ENCODE measurements around the gene ZDHHC6. TPM values are rescaled to one million over a fixed set of nuclear protein-coding genes. Genes with fewer than 3 reads are reported as not detected.

The ZDHHC6 gene
- total and polyA plus RNA-seq, 3 donors from 2014 or later, result 26.3 to 29.1 (median 28.5) TPM

DNA sequence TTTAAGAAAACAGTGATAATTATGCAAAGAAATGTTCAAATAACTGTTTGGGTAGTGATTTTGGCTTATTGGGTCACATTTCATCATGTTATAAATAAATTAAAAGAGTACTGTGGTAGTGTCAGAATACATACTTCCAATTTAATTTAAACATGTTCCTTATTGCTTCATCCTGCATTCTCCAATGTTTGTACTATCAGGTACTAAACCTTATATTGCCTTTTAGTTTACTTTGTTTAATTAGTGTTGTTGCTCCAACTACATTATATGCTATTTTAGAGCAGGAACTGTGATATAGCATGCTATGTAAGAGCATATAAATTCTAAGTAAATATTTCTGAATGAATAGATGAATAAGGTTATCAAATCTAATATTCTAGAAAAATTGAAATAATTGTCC, 41.2 kb upstream of the ZDHHC6 start:
- intact Hi-C loops (cut with DNase I; ENCODE audit: low total_unique reads), result no loop called here
- Histone ChIP-seq H3K4me1 (no peaks in the 10 kb centered on the region), H3K27ac (no peak overlapping the region), H3K9me3 (no peaks in the 10 kb centered on the region), H3K4me3 (no peak overlapping the region), H3K36me3 (ENCODE audit: low read depth, missing control alignments) (no peaks in the 10 kb centered on the region), H3K27me3 (no peaks in the 10 kb centered on the region)
- no peak for DNase-seq
- no peak for TF ChIP-seq CTCF (IDR thresholded peaks at IDR 0.05)
- TF ChIP-seq POLR2A (IDR thresholded peaks at IDR 0.05), result no peak

DNA sequence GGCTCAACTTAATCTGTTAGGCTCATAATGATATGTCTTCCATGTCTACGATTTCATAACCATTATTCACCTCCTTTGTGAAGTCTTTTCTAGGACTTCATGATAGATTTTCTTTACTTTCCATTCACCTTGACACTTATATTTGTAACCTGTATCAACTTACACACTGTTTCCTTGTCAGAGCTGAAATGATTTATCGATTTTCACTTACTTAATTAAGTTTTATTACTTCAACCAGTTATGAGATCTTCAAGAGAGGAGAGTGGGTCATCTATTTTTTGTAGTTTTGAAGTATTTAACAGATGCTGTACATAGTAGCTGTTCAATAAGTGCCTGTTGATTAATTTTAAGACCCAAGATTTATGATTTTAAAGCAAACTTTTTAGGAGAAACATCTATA, 37.7 kb upstream of the ZDHHC6 start:
- Histone ChIP-seq H3K9me3 (no peaks in the 10 kb centered on the region), H3K36me3 (ENCODE audit: low read depth, missing control alignments) (no peaks in the 10 kb centered on the region), H3K27ac (no peak overlapping the region), H3K4me1 (no peaks in the 10 kb centered on the region), H3K4me3 (no peak overlapping the region), H3K27me3 (no peaks in the 10 kb centered on the region)
- DNase-seq, result no peak
- intact Hi-C loops (cut with DNase I; ENCODE audit: low total_unique reads), result no loop called here
- 89 to 94% methylated on average over 2 of the region's 2 CpGs for WGBS, 2 donors
- TF ChIP-seq POLR2A (IDR thresholded peaks at IDR 0.05) (no peak), CTCF (IDR thresholded peaks at IDR 0.05) (no peak)

- no peak for DNase-seq
Observed at GRCh38 chr10:112481602-112482001, 34.9 kb upstream of the ZDHHC6 start.

GRCh38 chr10:112475575-112476218, 29.0 kb upstream of the ZDHHC6 start:
- no peaks in the 10 kb centered on the region for H3K27me3 ChIP-seq
- peaks cover 9% of the 10 kb centered on the region for H3K4me1 ChIP-seq
- no peak for DNase-seq
- 82 to 89% methylated on average over 3 of the region's 3 CpGs for whole genome bisulfite sequencing, 2 donors
- intact Hi-C loops (cut with DNase I; ENCODE audit: low total_unique reads), result no loop called here
- H3K4me3 ChIP-seq, result no peak overlapping the region
- no peaks in the 10 kb centered on the region for H3K36me3 ChIP-seq (ENCODE audit: low read depth, missing control alignments)
- no peak overlapping the region for H3K27ac ChIP-seq
- TF ChIP-seq CTCF (IDR thresholded peaks at IDR 0.05) (peak in 2 of 3 experiments; percentile 18 to 36), POLR2A (IDR thresholded peaks at IDR 0.05) (no peak)
- H3K9me3 ChIP-seq, result no peaks in the 10 kb centered on the region

More at GRCh38 chr10:112481602-112482001, 34.9 kb upstream of the ZDHHC6 start:
- intact Hi-C loops (cut with DNase I; ENCODE audit: low total_unique reads), result no loop called here
- Histone ChIP-seq H3K4me1 (no peaks in the 10 kb centered on the region), H3K27me3 (no peaks in the 10 kb centered on the region), H3K4me3 (no peak overlapping the region), H3K36me3 (ENCODE audit: low read depth, missing control alignments) (no peaks in the 10 kb centered on the region), H3K9me3 (no peaks in the 10 kb centered on the region), H3K27ac (no peak overlapping the region)
- no peak for TF ChIP-seq CTCF (IDR thresholded peaks at IDR 0.05)
- TF ChIP-seq POLR2A (IDR thresholded peaks at IDR 0.05), result no peak
- WGBS, 2 donors, result 72 to 81% methylated on average over 3 of the region's 3 CpGs

- DNase-seq, result no peak
- Histone ChIP-seq H3K36me3 (ENCODE audit: low read depth, missing control alignments) (no peaks in the 10 kb centered on the region), H3K4me1 (peaks cover 9% of the 10 kb centered on the region), H3K27ac (no peak overlapping the region), H3K9me3 (no peaks in the 10 kb centered on the region), H3K27me3 (no peaks in the 10 kb centered on the region), H3K4me3 (no peak overlapping the region)
- TF ChIP-seq POLR2A (IDR thresholded peaks at IDR 0.05) (no peak), CTCF (IDR thresholded peaks at IDR 0.05) (peak; percentile 40 to 64 (median 59))
- WGBS, 2 donors, result 40 to 53% methylated on average over 4 of the region's 4 CpGs
- intact Hi-C loops (cut with DNase I; ENCODE audit: low total_unique reads), result no loop called here
Observed at GRCh38 chr10:112471878-112472487, 25.3 kb upstream of the ZDHHC6 start.

All from testis (tissue), 3 donors.